Right ventricle myocardium inferior (tissue), 1 donor: ENCODE results near the gene ALDH1A1. TPM values are rescaled to one million over a fixed set of nuclear protein-coding genes. Genes with fewer than 3 reads are reported as not detected.

Experiments
- ATAC-seq: fragments of 200-7000 bp; cut with Tn5 transposase; one replicate; pipeline ENCODE4 v1.9.1; 2020; ENCODE audit warnings: mild to moderate bottlenecking, moderate library complexity
- DNase-seq: peaks from one replicate; pipeline ENCODE4 v3.0.0; 2021; ENCODE audit errors: missing footprints
- intact Hi-C: fragments of 100-400 bp; cut with DNase I; formaldehyde crosslinking; loops from one replicate; pipeline ENCODE4 v1.11.0; 2022
- total RNA-seq: library from RNA; stranded (reverse); fragmentation: NEBNext Ultra II Directional; extraction: Animal tissue kit (Norgen Biotek cat#: 25700); gene quantifications from one replicate; pipeline ENCODE4 v1.2.1, GENCODE V29; 2021
- donor health status: DM: no; HTN: yes; CAD: no; lungs with severe emphysema.

The ALDH1A1 gene
- total RNA-seq, 1 donor from 2014 or later = 25.7 TPM

DNA sequence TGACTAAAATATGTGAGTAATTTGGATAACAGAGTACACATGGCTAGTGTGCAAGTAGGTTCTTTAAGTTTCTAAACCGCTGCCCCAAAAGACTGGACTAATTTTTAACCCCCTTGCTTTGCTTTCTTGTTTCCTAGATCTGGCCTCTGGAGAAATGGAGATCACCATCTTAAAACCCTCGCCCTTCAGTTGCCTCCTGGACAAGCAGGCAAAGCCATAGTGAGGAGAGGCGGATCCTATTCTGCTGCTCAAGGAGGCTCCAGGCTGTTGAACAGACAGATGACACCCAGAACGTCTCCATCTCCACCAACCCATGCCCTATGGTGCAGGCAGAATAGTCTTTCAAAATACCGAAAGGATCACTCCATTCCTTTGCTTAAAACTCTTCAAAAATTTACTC lies 28.6 kb upstream of the ALDH1A1 start:
- intact Hi-C loops = no loop called here
- DNase-seq (no peak), ATAC-seq (no peak)

DNA sequence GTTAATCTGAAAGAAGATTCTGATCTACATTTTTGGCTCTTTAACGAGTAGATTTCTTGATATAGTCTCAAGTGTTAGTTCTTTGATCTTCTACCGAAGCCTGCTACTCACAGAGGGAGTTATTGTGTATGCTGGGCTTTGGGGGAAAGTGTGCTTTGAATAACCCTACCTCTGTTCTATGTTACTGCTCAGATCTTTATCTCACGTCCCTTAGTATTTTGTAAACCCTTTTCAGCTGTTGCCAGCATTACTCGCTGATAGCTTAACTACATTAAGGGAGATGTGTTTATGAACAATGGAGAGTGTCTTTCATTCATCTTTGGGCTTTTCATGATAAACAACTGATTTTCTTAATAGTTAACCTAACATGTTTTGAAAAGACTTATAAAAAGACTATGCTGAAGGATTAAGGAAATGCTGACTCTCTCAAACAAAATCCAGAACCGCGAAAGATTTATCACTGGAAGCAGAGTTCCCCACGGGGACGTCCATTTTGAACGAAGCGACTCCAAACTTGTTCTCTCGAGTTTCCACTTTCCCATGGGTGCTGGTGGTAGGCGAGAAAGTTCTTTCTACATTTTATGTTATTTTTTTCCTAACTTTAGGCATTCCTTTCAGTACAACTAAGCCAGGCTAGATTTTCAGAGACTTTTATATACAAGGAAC lies 27.9 kb upstream of the ALDH1A1 start:
- no peak for DNase-seq
- no peak for ATAC-seq
- intact Hi-C loops = no loop called here

DNA sequence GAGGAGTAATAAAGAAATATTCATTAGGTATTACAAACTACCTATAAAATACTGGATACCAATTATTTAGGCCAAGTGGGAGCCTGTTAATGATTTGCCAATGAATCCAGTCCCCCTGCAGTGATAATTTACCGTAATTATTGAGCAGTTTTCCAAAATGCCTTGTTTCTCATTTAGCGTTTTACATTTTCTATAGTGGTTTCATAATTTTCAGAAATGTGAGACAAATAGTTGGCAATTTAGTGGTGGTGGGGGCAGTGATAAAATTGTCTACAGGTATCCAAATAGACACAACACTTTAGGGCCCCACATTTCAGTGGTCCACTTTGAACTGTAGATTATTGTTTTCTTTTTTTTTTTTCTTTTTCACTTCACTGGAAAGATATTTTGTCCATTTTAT lies 27.3 kb upstream of the ALDH1A1 start:
- ATAC-seq = no peak
- no peak for DNase-seq
- intact Hi-C loops = no loop called here

DNA sequence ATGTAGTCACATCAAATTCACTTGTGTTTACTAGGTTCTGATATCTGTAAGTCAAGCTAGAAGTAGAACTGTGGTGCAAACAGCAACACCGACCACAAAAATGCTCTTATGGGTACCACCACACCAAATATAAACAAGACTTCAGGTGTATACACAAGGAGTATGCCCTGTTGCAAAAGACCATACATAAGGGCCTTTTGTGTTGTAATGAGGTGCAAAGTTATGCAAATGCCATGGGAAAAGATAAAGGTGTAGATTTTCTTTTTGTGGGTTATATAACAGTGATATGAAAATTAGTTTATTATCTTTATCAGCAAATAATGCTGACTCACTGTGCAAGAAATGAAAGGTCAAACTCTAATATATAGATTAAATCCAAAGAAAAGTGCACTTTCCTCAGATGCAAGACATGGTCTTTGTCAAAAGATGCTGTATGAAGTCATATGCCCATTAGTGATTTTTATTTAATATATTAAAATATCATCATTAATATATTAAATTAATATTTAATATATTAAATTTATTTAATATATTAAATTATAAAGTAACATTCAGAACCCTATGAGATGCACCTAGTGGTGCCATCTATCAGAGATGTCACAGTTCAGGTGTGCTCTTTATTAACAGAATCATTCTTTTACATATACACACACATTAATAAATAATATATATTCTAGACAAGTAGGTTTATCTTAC lies 26.7 kb upstream of the ALDH1A1 start:
- ATAC-seq = no peak

DNA sequence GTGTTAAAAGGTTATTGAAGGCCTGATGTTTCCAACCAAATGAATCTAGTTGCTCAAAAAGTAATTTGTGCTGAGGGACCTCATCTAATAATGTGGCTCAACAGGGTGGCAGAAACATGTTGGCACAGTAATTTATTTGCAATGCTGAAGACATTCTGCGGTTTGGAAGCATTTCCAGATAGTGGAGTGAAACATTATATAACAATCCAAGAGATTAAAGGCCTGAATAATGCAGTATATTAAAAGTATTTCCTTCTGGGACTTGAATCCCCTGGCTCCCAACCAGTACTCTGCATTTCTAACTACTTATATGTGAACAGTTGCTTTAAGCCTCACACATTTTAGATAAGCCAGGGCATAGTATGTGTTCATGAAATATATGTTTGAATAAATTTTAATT lies 25.9 kb upstream of the ALDH1A1 start:
- no peak for ATAC-seq
- no peak for DNase-seq
- intact Hi-C loops = no loop called here

More for the DNA sequence above, 26.7 kb upstream of the ALDH1A1 start:
- DNase-seq = no peak
- intact Hi-C loops = no loop called here

DNA sequence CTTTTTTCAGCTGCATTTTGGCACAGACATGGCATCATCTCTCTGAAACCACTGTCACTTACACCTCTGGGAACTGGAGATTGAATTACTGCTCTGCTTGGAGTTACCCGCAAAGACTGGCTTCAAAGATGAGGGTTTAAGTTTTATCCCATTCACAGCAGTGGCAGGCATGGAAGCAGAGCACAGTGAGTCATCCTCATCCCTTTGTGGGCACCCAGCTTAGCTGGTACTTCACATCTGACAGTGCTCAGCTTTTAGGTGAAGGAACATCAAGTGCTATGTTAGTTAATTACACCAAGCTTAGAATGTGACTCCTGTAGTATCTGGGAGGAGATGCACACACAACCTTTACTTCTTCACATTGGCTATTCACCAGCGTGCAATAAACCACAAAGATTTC lies 24.8 kb upstream of the ALDH1A1 start:
- intact Hi-C loops = no loop called here
- no peak for DNase-seq
- ATAC-seq = no peak

DNA sequence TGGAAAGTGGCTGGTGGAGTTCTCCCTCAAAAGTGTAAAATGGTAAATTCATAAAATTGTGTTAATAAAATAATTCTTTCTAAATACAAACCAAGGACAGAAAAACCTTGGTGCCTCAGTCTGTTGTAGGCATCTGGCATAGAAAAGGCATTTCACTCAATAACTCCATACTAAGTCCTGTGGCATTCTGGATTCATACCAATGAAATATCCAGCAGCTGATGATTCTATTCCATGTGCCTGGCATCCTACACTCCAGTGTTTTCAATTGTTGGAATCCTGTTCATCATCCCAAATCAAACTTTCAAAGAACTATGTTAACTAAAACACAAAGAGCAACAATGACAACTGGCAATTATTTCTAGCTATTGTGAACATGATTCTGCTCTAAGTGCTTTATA lies 21.6 kb upstream of the ALDH1A1 start:
- no peak for ATAC-seq
- DNase-seq = no peak
- intact Hi-C loops = no loop called here

DNA sequence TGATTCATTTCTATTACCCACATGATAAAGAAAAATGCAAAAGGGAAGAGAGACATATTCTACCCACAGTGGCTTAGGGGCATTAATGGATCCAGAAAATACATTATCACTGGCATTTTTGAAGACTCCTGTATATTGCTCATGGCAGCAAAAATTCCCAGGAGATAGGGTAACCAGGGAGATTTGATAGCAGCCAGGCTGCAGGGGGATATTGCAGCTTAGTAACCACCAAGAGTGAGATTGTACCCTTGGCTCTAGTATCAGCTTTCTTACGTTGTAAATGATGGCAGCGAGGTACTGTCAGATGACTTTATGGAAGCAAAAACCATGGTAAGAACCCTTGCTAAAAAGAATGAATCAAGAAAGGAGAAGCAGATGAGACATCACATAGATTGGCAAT lies 19.8 kb upstream of the ALDH1A1 start:
- DNase-seq = no peak

DNA sequence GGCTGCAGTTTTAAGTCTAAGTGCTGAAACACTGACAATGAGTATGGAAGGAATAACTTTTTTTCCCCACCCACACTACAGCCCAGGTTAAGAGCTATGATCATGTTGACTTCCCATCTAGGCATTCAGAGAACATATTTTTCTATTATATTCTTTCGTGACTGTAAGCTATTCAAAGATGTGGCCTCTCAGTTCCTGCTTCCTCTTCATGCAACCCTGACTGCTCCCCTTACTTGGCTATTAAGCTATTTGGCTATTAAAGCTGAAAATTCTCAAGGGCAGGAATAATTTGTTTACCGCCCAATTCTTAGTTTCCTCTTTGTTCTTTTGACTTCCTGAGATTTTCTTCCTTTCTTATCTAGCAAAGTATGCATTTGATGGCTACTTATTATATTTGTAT lies 18.6 kb upstream of the ALDH1A1 start:
- no peak for DNase-seq
- intact Hi-C loops = no loop called here
- ATAC-seq = no peak

More for the DNA sequence above, 19.8 kb upstream of the ALDH1A1 start:
- intact Hi-C loops = no loop called here
- ATAC-seq = no peak

DNA sequence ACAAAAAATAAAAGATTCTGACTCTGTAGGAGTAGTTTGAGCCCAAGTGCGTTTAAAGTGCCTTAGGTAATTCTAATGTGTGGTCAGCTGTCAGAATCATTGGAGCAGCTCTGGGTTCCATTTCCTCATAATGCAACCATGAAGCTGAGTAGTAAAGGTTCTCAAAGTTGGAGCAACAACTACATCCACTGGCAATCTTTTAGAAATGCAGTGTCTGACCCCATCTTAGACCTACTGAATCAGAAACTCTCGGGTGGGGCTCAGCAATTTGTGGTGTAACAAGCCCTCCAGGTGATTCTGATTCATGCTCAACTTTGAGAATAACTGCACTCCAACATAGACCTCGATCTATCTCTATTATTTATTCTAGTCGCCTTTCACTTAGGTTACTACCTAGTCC lies 7.6 kb upstream of the ALDH1A1 start:
- DNase-seq (no peak), ATAC-seq (no peak)
- intact Hi-C loops = no loop called here

DNA sequence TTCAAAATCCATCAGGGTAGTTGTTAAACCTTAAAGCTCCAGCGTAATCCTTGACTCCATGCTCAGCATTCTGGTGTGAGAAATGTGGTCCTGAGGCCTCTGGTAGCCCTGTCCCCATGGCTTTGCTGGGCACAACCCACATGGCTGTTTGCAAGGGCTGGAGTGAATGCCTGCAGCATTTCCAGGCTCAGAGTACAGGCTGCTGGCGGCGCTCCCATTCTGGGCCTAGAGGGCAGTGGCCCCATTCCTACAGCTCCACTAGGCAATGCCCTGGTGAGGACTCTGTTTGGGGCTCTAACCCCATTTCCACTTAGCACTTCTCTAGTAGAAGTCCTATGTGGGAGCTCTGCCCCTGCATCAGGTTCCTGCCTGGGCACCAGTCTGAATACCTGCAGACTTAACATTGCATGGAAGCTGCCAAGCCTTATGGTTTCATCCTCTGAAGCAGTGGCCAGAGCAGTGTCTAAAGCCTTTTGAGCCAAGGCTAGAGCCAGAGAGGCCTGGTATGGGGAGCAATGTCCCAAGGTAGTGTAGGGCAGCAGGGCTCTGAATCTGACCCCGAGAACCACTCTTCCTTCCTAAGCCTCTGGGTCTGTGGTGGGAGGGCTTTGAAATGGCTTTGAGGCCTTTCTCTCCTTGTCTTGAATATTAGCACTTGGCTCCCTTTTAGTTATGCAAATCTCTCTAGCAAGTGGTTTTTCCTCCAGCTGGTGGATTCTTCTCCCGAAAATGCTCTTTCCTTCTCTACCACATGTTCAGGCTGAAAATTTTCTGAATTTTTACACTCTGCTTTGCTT lies 5.8 kb upstream of the ALDH1A1 start:
- DNase-seq = peak; percentile 53
- intact Hi-C loops = loop anchor here (10.0 kb wide), 1 partner anchor 56 kb away; no protein-coding TSS in a partner anchor

DNA sequence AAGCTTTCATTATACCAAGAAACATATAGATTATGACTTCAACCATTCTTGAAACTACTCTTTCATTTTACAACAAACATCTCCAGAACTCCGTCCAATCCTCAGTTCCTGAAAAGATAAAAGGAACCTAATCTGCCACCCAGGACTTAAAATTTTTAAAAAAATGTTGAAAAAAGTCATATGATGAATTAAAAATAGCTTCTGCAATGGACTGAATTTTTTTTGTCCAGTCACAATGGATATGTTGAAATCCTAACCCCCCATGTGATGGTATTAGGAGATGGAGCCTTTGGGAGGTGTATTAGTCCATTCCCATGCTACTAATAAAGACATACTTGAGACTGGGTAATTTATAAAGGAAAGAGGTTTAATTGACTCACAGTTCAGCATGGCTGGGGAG lies 2.7 kb upstream of the ALDH1A1 start:
- intact Hi-C loops = loop anchor here (10.0 kb wide), 1 partner anchor 59 kb away; no protein-coding TSS in a partner anchor
- DNase-seq (no peak), ATAC-seq (no peak)

More for the DNA sequence above, 5.8 kb upstream of the ALDH1A1 start:
- no peak for ATAC-seq

DNA sequence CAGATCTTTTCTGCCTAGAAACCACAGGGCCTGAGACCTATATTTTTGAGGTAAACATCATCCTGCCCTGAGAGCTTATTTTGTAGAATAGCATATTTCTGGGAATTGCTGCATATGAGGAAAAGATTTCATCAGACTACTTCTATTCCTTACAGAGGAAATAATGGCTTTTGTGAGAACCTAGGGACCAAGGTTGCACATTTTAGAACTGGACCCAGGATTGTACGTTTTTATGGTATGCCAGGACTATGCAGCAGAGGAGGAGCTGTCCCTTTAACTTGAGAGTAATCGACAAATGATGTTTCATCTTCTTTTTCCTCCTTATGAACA lies 2.2 kb upstream of the ALDH1A1 start:
- intact Hi-C loops = loop anchor here (10.0 kb wide), 1 partner anchor 60 kb away; no protein-coding TSS in a partner anchor
- ATAC-seq (no peak), DNase-seq (no peak)

DNA sequence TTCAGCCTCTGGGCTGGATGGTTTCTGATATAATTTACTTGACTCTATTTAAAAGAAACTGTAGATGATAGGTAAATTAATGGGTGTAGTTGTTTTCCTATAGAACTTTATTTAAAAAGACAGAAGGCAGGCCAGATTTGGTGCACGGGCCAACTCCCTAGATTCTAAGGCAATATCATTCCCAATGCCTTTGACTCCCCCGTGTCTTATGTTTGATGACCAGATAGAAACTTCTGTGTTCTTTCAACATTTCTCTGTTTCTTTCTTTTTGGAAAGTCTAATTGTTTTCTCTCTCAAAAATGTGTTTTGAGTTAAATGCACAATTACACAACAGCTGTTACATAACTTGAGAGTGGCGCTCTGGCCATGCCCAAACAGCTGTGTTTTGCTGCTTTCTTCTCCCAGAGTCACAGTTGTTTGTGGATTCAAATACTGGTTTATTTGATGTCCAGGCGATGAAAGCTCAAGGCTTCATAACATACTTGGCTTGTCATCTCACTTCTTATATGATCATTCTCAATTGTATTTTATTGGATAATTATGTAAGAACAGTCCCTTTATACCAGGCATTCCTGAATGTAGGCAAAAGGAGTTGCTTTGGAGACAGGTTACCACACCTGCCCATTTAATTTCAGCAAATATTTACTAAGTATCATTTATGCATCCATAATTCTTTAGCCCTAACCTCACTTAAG lies 1.7 kb upstream of the ALDH1A1 start:
- DNase-seq (no peak), ATAC-seq (peak; percentile 81)
- intact Hi-C loops = loop anchor here (10.0 kb wide), 1 partner anchor 60 kb away; no protein-coding TSS in a partner anchor

DNA sequence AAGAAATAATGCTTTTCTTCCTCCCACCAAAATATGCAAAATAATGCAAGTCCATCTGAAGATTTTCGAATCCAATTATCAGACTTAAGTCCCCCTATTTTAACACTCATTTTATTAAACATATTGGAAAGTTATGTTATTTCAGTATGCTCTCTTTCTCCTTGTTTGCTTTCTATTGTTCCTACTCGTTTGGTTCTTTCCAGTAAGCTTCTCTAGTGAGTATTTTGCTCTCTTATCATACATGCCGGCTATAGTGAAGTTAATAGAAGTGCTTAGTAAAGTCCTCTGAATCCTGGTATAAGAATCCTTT lies 517 bp downstream of the ALDH1A1 start:
- DNase-seq (no peak), ATAC-seq (no peak)
- intact Hi-C loops = loop anchor here (10.0 kb wide), 1 partner anchor 62 kb away; no protein-coding TSS in a partner anchor

DNA sequence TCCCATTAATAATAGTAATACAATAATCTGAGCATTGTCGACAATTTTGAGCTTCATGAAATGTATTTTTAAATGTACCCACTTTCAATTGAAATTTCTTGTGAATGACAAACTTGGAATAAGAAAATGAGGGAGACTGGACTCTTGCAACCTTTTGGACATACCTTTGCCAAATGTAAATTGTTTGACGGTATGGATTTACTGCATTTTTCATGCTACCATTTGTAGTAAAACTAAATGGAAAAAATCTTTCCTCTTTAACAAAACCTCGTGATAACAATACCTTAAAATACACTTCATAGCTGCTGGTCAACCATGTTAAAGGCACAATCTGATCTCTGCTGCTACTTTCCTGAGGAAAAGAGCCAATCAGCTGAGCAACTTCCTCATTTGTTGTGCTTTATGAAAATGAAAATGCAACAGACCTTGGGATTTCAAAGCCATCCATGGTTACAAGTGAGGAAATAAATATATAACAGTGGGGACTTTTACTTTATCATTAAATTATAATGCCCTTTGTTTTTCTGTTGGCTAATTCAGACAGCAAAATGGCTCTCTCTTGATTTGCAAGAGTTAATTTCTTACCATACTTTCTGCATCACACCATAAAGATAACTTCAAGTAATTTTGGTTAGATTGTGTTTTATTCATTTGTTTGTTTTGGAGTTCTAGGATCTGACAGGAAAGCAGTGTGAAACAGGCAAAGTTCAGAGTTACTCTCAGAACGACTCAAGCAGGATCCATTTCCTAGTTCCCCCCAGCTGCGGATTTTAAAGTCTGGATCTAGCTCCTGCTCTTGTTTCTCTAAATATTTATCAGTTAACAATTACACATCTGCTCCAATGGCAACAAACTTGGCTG lies 1.1 kb downstream of the ALDH1A1 start:
- no peak for ATAC-seq
- intact Hi-C loops = loop anchor here (10.0 kb wide), 1 partner anchor 63 kb away; no protein-coding TSS in a partner anchor

DNA sequence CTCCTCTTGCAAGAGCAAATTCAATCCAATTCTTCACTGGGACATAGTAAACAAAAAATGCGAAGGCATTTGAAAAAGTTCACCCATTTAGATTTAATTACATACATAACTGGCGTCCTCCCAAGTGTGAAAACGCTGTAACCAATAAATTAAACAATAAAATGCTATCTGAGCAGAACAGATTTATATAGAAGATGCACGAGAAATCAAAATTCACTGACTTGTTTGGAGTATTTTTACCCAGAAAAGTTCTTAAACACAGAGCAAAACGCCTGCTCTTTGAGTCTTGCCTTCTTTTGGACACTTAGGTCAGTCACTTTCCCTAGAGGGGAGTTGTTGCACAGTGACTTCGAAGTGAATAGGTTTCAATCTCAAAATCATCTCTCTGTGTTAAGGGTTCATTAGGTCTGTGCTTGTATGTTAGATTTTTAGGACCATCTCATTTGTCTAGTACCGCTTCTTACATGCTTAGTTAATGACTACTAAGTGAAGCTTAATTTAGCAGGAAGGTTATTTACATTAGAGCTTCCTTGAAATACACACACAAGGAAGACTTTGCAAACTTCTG lies 1.9 kb downstream of the ALDH1A1 start:
- intact Hi-C loops = loop anchor here (10.0 kb wide), 1 partner anchor 64 kb away; no protein-coding TSS in a partner anchor
- DNase-seq (no peak), ATAC-seq (no peak)

More for the DNA sequence above, 1.1 kb downstream of the ALDH1A1 start:
- no peak for DNase-seq

DNA sequence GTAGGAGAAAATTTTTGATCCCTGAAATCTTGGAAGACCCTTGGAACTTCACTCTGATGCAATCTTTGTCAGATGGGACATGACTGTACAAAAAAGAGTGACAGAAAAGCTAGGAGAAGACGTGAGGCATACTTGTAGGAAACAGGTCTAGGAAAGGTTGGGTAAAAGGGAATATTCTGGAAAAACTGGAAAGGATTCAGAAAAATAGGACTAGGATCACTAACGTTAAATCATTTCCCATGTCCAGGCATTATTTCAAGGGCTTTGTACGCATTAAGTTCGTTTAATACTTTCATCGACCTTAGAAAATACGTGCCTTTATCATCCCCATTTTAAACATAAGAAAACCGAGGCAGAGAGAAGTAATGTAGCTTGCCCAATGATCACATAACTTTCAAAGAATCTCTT lies 2.9 kb downstream of the ALDH1A1 start:
- ATAC-seq = no peak

More for the DNA sequence above, 2.9 kb downstream of the ALDH1A1 start:
- DNase-seq = no peak
- intact Hi-C loops = loop anchor here (10.0 kb wide), 1 partner anchor 65 kb away; no protein-coding TSS in a partner anchor
